Measurements from ENCODE around the gene KLF5.

Gene KLF5

DNA sequence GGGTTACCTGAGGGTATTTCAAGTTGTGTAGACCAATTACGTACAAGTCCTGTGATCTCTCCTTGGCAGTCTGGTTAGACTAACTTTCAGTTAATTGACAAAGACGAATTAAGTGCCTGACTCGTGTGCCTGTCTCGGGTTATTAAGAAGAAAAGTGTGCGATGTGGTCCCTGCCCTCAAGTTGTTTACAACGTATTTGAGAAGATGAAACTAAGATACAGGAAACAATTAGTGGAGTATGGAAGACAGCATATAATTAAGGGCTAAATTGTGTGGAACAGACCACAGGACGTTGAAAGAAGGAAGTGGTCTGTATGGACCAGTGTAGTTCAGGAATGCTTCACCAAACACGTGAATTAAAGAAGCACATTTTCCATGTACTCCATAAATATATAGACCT lies 49.2 kb downstream of the KLF5 start:
- DNase-seq (ENCODE audit: insufficient read length, low spot score) (no peak), FAIRE-seq (no peak)
- TF ChIP-seq CTCF (IDR thresholded peaks at IDR 0.05; ENCODE audit: insufficient read depth, missing control alignments) = no peak

DNA sequence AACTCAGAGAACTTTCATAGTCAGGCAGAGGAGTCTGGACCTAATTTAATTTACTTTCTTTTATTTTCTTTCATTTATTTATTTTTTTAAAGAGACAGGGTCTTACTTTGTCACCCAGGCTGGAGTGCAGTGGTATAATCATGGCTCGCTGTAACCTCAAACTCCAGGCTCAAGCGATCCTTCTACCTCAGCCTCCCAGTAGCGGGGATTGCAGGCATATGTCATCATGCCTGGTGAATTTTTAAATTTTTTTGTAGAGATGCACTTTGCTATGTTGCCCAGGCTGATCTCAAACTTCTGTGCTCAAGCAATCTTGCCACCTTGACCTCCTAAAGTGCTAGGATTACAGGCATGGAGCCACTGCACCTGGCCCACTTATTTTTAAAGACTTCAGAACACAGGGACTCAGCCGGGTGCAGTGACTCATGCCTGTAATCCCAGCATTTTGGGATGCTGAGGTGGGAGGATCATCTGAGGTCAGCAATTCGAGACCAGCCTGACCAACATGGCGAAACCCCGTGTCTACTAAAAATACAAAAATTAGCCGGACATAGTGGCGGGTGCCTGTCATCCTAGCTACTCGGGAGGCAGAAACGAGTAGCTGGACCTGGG lies 50.6 kb downstream of the KLF5 start:
- DNase-seq (ENCODE audit: insufficient read length, low spot score) = no peak
- FAIRE-seq = no peak
- TF ChIP-seq CTCF (IDR thresholded peaks at IDR 0.05; ENCODE audit: insufficient read depth, missing control alignments) = no peak

- no peak for TF ChIP-seq CTCF (IDR thresholded peaks at IDR 0.05; ENCODE audit: insufficient read depth, missing control alignments)
- FAIRE-seq = no peak
These were observed 51.2 kb downstream of the KLF5 start for GRCh38 chr13:73109969-73110368.

GRCh38 chr13:73110814-73111213 lies 52.0 kb downstream of the KLF5 start:
- TF ChIP-seq CTCF (IDR thresholded peaks at IDR 0.05; ENCODE audit: insufficient read depth, missing control alignments) = no peak
- DNase-seq (ENCODE audit: insufficient read length, low spot score) = no peak
- FAIRE-seq = no peak

More at GRCh38 chr13:73109969-73110368, 51.2 kb downstream of the KLF5 start:
- DNase-seq (ENCODE audit: insufficient read length, low spot score) = no peak

DNA sequence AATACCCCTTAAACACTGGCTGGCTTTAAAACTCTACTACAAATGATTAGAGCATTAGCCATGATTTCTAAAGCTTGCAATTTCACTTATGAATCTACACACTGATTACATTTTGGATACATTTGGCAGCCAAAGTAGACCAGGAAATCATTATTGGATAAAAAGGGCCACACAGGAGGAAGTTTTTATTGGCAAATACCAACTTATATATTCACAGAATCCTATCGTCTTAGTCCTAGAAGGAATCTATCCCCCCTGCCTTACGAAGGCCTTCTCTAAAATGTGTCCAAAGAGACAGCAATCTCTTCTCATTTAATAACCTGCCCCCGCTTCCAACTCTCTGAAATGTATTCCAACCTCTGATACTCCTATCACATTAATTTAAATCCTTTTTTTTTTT lies 52.5 kb downstream of the KLF5 start:
- TF ChIP-seq CTCF (IDR thresholded peaks at IDR 0.05; ENCODE audit: insufficient read depth, missing control alignments) = no peak
- no peak for FAIRE-seq
- DNase-seq (ENCODE audit: insufficient read length, low spot score) = no peak

- FAIRE-seq = no peak
- no peak for TF ChIP-seq CTCF (IDR thresholded peaks at IDR 0.05; ENCODE audit: insufficient read depth, missing control alignments)
- no peak for DNase-seq (ENCODE audit: insufficient read length, low spot score)
These were observed 60.8 kb downstream of the KLF5 start for GRCh38 chr13:73119612-73120011.
